HG03045 (cell line): ENCODE results near the gene OCEL1.
"Not testable (repeated sequence)": the region's sequence is repeated elsewhere in the genome, so short reads cannot be mapped to it uniquely, and the experiment has no call there.

Experiments used
- ATAC-seq: cut with Tn5 transposase; IDR thresholded peaks from one replicate; pipeline ENCODE4 v1.9.1; 2021; ENCODE audit warnings: mild to moderate bottlenecking, moderate library complexity; ENCODE audit not compliant: unreplicated experiment

OCEL1 gene, protein sequence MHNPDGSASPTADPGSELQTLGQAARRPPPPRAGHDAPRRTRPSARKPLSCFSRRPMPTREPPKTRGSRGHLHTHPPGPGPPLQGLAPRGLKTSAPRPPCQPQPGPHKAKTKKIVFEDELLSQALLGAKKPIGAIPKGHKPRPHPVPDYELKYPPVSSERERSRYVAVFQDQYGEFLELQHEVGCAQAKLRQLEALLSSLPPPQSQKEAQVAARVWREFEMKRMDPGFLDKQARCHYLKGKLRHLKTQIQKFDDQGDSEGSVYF

DNA sequence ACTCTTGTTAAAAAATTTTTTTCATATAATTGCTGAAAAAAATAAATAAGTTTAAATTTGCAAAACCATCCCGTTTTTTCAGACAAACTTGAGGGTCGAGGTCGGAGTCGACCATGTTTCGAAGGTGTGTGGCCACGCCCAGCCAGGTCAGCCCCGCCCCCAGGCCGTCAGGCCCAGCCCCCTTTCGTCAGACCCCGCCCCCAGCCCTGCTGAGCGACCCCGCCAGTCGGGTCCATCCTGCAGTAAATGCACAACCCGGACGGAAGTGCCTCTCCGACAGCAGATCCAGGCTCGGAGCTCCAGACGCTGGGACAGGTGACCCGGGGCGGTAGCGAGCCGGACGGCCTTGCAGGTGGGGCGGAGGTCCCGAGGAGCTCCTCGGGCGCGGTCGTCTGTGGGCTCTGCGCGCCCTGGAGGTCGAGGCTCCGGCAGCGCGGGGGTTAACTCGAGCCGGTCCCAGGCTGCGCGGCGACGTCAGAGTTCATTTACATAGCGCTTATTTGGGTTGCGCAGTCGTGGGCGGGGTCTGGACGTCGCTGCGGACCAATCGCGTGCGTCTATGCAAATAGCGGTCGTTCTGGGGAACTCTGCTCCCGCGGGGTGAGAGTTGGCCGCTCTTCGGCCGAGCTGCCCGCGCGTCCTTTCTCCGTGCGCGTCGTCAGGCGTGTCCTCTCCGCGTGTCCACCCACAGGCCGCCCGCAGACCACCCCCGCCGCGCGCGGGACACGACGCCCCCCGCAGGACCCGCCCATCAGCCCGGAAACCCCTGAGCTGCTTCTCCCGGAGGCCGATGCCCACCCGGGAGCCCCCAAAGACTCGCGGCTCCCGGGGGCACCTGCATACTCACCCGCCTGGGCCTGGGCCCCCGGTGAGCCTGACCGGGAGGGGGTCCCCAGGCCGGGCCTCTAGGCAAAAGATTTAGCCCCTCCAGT is at the start of gene OCEL1:
OCEL1 (plus strand) TSS at position 225 of the 932 bp plus-strand sequence; CDS start at position 247, 22 bp downstream.
- ATAC-seq = peak; percentile 93

DNA sequence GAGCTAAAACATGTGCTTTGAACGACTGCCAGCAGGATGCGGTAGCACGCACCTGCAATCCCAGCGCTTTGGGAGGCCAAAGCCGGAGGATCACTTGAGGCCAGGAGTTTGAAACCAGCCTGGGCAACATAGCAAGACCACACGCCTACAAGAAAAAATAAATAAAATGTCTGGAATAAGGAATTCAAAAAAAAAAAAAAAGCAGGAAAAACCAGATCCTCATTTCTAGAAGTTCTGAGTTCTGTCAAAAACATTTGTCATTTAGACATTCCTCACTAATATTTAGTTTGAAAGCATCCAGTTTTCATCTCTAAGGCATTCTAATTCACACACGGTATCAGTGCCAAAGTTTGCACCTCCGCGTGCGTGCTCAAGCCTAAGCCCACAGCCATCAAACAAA is 47.7 kb upstream of the OCEL1 start:
- no peak for ATAC-seq

DNA sequence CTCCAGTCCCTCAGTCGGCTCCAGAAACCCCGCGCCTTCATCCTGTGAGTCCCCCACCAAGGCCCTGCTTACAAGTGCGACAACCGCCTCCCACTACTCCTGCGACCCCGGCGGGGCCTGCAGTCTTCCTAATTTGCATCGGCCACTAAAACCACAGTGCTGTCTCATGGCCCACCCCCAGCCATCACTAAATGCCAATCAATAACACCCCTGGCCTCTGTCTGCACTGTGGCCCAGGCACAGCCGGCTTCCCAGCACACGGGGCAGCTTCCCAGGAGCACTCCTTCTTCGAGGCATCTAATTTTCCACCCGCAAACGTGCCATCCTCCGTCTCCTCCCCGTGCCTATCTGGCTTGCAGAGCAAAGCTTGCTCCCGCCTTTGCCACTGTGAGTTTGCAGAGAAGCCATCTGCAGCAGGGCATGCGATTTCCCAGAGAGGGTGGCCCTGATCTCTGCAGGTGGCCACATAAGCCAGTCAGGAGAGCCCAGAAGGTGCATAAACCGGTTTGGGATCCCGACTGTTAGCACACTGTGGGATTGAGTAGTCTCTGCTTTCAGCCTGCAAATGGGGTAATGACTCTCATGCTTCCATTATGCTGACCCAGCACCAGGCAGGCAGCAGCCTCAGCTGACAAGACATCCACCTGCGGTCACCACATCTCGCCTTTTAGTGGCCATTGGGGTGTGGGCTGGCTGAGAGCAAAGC is 44.9 kb upstream of the OCEL1 start:
- ATAC-seq = no peak

- no peak for ATAC-seq
These were observed 42.7 kb upstream of the OCEL1 start for GRCh38 chr19:17183271-17183761.

- no peak for ATAC-seq
These were observed 42.1 kb upstream of the OCEL1 start for GRCh38 chr19:17183858-17184321.

- ATAC-seq = no peak
These were observed 41.6 kb upstream of the OCEL1 start for GRCh38 chr19:17184371-17184841.

DNA sequence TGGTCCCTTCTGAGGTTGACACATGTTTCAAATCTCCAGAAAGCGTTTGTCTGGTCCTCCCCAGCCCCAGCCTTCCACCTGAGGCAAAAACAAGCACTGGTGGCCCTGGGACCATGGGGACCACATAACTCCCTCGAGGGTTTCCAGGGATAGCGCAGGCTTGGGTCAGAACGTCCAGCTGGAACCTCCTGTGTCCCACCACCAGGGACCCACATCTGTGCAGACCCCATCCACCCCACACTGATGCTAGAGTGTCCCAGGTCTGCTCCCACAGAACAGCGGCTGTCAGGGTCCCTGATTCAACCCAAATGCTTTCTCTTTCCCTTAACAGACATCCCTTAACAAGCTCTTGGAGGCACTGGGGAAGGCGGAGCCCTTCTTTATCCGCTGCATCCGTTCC is 40.4 kb upstream of the OCEL1 start:
- no peak for ATAC-seq

- not testable (repeated sequence) for ATAC-seq
These were observed 34.3 kb upstream of the OCEL1 start for GRCh38 chr19:17191736-17192135.

DNA sequence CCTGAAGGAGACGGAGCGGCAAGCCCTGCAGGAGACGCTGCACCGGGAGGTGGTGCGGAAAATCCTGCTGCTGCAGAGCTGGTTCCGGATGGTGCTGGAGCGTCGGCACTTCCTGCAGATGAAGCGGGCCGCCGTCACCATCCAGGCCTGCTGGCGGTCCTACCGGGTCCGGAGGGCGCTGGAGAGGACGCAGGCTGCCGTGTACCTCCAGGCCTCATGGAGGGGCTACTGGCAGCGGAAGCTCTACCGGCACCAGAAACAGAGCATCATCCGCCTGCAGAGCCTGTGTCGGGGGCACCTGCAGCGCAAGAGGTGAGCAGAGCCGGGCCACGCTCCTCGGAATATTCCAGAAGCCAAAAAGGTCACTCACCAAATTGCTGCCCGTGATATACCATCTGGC is 33.3 kb upstream of the OCEL1 start:
- ATAC-seq = no peak

- ATAC-seq = no peak
These were observed 31.4 kb upstream of the OCEL1 start for GRCh38 chr19:17194608-17195007.

- no peak for ATAC-seq
These were observed 30.9 kb upstream of the OCEL1 start for GRCh38 chr19:17195106-17195505.

DNA sequence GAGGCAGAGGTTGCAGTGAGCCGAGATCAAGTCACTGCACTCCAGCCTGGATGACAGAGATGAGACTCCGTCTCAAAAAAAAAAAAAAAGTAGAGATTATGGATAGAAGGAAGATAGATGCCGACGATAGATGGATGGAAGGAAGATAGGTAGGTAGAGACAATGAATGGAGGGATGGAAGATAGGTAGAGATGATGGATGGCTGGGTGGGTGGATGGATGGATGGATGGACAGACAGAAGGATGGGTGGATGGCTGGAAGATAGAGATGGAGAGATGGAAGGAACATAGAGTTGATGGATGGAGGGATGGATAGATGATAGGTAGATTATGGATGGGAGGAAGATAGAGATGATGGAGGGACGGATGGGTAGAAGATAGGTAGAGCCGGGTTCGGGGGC is 29.4 kb upstream of the OCEL1 start:
- ATAC-seq = no peak

DNA sequence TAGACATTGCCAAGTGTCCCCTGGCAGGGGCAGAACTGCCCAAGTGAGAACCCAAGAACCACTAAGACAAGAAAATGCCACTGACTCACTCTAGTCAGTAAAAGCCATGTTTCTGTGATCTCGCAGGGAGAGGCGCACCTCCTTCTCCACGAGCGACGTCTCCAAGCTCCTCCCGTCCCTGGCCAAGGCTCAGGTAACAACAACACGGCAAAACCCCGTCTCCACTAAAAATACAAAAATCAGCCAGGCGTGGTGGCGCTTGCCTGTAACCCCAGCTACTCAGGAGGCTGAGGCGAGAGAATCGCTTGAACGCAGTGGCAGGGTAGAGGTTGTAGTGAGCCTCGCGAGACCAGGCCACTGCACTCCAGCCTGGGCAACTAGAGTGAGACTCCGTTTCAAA is 28.4 kb upstream of the OCEL1 start:
- ATAC-seq = no peak

DNA sequence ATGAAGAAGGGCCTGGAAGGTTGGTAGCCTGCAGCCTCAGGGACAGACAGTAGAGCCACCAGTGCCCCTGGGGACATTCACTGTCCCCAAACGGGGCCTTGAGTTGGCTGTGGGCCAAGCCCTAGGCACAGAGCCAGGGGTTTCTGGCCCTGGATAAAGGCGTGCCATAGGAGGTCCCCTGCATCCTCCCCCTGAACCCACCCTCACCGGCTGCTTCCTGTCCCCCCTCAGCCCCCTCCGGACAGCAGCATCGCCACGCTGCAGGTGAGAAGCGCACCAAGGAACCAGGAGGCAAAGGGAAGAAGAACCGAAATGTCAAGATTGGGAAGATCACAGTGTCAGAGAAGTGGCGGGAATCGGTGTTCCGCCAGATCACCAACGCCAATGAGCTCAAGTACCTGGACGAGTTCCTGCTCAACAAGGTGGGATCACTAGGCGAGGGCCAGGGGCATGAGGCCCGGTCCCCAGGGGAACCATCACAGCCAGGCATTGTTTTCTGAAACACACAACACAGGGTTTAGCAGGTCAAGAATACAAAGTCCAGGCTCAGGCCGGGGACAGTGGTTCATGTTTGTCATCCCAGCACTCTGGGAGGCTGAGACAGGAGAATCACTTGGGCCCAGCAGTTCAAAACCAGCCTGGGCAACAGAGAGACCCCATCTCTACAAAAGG is 25.5 kb upstream of the OCEL1 start:
- no peak for ATAC-seq

DNA sequence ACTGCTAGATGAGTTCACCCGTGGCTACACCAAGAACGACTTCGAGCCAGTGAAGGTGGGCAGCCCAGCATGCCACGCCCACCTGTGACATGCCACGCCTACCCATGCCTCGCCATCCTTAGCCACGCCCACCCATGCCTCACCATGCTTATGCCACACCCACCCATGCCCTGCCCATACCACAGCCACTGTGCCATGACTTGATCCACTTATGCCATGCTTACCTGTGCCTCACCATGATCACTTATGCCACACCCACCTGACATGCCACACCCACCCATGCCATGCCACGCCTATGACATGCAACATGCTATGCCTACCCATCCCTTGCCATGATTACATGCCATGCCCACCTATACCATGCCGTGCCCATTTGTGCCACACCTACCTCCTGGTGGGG is 23.8 kb upstream of the OCEL1 start:
- no peak for ATAC-seq

GRCh38 chr19:17202713-17203112 is 23.3 kb upstream of the OCEL1 start:
- no peak for ATAC-seq

DNA sequence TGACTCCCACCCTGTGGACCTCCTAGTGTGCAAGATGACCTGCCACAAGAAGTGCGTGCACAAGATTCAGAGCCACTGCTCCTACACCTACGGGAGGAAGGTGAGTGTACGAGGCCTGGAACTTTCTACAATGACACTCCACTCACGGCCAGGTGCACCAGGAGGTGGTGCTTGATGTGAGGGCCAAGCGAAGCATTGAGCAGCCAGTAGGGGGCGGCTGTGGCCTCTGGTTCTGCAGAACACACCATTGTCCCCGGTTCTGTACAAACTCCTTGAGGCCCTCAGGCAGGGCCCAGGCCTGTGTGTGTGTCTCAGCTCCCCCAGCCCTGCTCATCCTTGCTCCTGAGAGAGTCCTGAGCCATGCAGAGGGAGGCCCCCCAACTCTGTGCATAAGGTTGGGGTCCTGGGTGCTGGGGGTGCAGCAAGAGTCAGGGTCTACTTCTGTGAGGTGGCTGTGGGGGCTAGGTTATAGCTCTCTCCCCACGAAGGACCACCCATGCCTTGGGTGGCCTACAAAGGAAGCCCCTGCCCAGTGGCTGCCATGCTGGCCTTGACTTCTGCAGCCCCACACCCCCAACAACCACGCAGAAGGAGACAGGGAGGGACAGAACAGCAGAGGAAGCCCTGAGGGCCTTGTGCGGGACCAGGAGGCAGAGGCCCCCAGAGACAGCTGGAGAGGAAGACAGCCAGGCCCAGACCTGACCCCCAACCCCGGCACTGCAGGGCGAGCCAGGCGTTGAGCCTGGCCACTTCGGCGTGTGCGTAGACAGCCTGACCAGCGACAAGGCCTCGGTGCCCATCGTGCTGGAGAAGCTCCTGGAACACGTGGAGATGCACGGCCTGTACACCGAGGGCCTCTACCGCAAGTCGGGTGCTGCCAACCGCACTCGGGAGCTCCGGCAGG is 20.5 kb upstream of the OCEL1 start:
- ATAC-seq = no peak

GRCh38 chr19:17206736-17207581 is 19.1 kb upstream of the OCEL1 start:
- ATAC-seq = no peak
